OCI-LY7 (cell line): Measurements from ENCODE around the gene TGM5.

ENCODE experiments used
- EZH2phosphoT487 ChIP-seq: fragments of 200-600 bp; sonication (generic); IDR thresholded peaks from 2 replicates; pipeline ENCODE4 v1.6.1; 2018; ENCODE audit warnings: low read depth, borderline replicate concordance, mild to moderate bottlenecking, mixed run types, antibody characterized with exemption, low read length, moderate library complexity, mixed read lengths
- TF ChIP-seq, protein P1 (sequence below): fragments of 200-600 bp; sonication (generic); conservative IDR thresholded peaks from 2 replicates; pipeline ENCODE4 v1.5.1; 2014; ENCODE audit warnings: mild to moderate bottlenecking, antibody characterized with exemption, low read length, moderate library complexity, mixed read lengths

DNA sequence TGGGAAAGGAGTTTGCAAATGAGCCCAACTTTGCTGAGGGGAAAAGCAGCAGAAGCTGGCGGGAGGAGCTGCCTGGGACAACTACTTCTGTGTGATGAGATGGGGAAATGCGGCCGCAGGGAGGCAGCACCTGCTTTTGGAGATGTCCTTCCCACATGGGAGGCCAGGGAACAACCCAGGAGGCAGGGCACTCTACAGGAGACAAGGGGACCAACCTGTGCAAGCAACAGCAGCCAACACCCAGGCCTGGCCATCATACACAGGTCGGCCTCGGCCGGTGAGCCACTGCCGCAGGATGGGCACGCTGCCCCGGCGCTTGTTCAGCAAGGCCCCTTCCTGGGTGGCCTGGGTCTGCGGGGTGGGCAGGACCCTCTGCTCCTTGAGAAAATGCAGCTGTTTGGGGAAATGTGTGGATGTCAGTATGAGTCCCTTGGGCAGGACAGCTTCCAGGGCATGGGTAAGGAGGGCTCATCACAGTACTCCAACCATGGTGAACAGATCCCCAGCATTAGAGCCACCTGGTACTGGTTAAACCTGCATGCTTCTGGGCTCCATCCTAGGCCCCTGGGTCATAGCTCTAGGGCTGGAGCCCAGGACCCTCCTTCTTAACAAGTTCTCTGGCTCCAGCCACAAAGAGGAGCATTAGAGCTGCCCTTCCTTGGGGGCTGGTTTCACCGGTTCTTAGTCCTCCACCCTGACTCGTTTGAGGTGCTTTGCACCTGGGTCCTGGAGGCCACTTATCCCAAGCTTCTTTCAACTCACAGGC lies 57.5 kb downstream of the TGM5 start:
- TF ChIP-seq, protein P1, sequence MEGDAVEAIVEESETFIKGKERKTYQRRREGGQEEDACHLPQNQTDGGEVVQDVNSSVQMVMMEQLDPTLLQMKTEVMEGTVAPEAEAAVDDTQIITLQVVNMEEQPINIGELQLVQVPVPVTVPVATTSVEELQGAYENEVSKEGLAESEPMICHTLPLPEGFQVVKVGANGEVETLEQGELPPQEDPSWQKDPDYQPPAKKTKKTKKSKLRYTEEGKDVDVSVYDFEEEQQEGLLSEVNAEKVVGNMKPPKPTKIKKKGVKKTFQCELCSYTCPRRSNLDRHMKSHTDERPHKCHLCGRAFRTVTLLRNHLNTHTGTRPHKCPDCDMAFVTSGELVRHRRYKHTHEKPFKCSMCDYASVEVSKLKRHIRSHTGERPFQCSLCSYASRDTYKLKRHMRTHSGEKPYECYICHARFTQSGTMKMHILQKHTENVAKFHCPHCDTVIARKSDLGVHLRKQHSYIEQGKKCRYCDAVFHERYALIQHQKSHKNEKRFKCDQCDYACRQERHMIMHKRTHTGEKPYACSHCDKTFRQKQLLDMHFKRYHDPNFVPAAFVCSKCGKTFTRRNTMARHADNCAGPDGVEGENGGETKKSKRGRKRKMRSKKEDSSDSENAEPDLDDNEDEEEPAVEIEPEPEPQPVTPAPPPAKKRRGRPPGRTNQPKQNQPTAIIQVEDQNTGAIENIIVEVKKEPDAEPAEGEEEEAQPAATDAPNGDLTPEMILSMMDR = no peak
- TF ChIP-seq EZH2phosphoT487 = no peak
